ENCODE results near the gene IER5.

Gene IER5

DNA sequence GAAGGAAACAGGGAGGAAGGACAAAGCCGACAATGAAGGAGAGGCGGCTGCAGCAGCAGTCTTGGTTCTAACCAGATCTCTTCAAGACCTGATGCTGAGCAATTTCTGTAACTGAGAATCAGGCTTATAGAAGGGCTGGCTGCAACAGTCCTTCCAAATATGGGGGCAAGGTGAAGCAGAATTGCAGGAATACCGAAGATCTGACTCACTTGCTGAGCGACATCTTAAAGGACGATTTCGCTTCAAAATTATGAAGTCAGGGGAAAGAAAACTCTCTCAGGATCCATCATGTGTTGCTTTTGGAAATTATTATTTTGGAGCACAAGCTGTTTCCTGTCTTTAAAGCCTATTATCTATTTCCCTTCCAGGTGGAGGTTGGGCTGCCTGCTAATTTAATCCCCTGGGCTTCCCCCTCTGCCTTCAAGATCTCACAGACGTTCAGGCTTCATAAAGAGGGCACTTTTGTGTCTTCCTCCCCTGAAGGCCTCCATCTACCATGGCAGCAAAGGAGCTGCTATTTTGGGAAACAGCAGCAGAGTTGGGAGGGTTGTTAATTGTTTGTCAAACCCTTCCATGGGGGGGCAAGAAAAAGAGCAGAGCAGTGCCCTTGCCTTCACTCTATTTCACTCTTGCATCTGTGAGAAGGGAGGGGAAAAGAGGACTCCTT, 10.8 kb upstream of the IER5 start:
- DNase-seq = no peak

DNA sequence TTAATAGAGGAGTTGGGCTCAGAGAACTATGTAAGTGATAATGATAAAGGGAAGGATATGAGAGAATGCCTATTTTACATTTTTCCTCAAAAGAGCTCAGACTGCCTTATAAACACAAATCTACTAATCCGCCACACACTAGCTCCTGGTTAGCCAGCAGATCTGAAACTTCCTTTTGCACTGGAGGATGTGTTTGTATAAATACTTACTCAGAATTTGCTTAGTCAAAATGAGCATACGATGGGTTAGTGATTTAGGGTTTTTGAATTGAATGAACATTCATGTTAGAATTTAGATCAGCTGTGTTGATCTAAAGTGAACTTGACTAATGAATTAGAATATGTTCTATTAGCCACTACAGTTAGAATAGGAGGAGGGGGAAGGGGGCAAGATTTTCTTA, 9.1 kb upstream of the IER5 start:
- DNase-seq = no peak

GRCh38 chr1:181079920-181080319, 8.6 kb upstream of the IER5 start:
- no peak for DNase-seq

- no peak for DNase-seq
Observed at GRCh38 chr1:181080556-181080955, 7.9 kb upstream of the IER5 start.

GRCh38 chr1:181081395-181081794, 7.1 kb upstream of the IER5 start:
- DNase-seq = no peak

DNA sequence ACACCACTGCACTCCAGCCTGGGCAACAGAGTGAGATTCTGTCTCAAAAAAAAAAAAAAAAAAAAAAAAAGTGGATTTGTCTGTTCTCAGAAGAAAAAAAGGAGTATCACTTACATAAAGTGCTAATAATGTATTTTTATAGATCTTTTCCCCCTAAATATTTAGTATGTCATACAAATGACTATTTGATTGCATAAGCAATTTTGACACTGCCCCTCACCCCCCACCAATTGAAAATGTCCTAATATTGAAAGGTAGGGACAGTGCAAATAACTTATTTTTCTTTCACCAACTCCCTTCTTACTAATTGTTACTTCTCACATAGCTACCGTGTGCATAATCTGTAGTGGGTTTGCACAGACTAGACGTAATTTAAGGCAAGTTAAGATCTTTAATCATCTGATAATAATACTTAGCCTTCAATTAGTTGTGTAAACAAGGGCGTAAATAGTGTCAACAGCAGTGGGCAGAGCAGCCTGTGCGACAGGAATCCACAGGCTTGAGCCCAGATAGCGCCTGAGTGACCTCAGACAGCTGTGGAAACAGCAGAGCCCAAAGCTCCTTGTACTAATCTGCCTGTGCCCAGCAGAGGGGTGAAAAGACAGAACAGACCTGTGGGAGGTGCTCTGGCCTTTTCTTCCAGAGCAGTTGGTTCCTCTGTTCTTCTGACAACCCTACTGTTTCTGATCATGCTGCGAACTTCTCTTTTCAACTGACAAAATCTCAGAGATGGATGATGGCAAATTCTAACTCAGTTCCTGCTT, 4.5 kb upstream of the IER5 start:
- peak; percentile 78 for DNase-seq

GRCh38 chr1:181084606-181084969, 3.9 kb upstream of the IER5 start:
- no peak for DNase-seq

DNA sequence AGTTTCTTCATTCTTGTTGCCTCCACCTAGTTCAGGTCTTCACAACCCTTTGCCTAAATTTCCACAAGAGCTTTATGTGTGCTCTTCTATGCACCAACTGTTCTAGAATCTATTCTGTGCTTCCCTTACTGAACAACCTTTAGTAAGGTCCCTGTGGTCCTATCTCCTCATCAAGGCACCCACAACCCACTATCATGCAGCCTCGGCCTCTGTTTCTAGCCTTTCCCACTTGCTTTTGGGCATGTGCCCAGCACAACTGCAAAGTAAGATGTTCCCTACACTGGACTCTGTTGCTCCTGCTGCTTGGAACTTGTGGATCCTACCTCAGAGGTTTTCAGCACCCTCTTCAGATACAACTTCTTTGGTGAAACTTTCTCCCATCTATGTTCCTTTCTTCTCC, 2.4 kb upstream of the IER5 start:
- DNase-seq = no peak

DNA sequence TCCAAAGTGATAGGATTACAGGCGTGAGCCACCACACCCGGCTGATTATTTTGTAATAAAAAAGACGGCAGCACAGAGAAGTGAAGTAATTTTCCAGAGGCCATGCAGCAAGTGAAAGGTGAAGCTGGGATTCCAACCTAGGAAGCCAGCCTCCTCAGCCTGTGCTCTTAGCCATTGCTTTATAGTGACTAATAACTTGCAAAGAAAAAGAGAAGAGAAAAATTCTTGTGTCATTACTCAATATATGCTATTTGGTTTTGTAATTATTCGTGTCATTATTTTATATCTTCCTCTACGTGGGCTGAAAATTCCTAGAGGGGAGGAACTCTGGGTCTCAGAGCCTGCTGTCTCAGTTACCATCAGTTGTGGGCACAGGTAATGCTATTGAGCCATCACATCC, 1.6 kb upstream of the IER5 start:
- DNase-seq = no peak

- peak; percentile 37 for DNase-seq
Observed at GRCh38 chr1:181087400-181087901, 1.0 kb upstream of the IER5 start.

DNA sequence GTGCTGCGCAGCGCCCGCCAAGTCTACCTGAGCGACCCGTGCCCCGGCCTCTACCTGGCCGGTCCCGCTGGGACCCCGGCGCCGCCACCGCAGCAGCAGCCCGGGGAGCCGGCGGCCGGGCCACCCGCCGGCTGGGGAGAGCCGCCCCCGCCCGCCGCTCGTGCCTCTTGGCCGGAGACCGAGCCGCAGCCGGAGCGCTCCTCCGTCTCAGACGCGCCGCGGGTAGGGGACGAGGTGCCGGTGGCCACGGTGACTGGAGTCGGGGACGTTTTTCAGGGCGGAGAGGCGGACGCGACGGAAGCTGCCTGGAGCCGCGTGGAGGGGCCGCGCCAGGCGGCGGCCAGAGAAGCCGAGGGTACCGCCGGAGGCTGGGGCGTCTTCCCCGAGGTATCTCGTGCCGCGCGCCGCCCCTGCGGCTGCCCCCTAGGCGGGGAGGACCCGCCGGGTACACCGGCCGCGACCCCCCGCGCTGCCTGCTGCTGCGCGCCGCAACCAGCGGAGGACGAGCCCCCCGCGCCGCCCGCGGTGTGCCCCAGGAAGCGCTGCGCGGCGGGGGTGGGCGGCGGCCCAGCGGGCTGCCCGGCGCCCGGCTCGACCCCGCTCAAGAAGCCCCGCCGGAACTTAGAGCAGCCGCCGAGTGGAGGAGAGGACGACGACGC, 646 bp downstream of the IER5 start:
- peak; percentile 42 for DNase-seq

- peak; percentile 92 for DNase-seq
Observed at GRCh38 chr1:181089676-181090544, 1.4 kb downstream of the IER5 start.

DNA sequence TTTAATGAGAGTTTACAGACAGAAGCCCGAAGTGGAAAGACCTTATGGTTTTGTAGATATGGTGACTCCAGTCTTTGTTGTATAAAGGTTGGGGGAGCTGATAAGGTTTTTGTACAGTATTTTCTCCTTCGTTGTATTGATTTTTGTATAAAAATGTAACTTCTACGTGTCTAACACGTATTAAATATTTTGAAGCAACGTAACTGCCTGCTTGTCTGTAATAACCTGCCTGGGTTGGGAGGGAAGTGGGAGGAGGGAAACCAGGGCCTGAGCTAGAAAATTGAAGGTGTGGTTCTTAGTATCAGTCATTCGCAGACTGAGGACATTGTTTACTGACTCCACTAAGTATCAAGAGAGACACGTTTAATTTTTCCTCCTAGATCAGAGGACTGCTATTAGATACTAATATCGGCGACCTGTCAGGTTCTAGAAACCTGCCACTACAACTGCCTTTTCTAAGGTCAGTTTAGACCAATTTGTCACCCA, 2.2 kb downstream of the IER5 start:
- peak; percentile 69 for DNase-seq

GRCh38 chr1:181091309-181092040, 3.0 kb downstream of the IER5 start:
- no peak for DNase-seq

GRCh38 chr1:181092056-181092455, 3.6 kb downstream of the IER5 start:
- DNase-seq = no peak

DNA sequence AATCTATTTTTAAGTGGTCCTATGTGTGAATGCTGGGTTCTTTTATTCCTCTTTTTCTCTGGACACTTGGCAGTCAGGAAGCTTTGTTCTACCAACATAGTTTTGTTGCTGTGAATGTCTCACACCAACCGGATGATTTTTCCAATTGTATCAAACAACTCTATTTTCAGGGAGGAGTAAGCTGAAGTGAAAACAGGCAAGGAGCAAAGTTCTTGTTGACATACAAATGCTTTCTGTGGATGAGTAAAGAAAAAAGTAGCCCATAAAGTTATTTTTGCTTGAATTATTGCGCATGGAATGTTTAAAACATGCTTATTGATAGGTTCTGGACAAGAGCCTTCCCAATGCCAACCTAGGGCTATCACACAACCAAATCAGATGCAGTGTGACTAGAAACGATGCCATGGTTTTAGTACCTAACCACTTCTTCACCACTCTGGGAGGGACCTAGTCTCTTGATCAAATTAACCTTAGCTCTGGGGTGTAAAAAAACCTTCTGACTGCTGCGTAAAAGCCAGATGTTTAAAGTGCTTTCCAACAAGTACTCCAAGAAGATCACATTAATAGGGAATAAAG, 4.5 kb downstream of the IER5 start:
- no peak for DNase-seq

- DNase-seq = no peak
Observed at GRCh38 chr1:181094416-181095212, 6.1 kb downstream of the IER5 start.

DNA sequence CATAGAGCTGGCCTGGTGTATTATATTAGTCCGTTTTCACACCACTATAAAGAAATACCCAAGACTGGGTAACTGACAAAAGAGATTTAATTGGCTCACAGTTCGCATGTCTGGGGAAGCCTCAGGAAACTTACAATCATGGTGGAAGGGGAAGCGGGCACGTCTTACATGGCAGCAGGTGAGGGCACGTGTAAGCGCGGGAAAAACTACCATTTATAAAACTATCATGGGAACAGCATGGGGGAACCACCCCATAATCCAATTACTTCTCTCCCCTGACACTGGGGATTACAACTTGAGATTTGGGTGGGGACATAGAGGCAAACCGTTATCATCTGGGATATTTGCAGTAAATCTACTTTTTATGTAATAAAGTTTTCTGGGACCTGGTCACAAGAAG, 6.8 kb downstream of the IER5 start:
- DNase-seq = no peak

GRCh38 chr1:181095763-181096184, 7.3 kb downstream of the IER5 start:
- DNase-seq = no peak

GRCh38 chr1:181097242-181097641, 8.7 kb downstream of the IER5 start:
- DNase-seq = no peak

All from CD4-positive, alpha-beta T cell treated with Interleukin-10 for 1 hour (primary cell).